Measurements from ENCODE around the gene GFRA1.

Gene GFRA1

DNA sequence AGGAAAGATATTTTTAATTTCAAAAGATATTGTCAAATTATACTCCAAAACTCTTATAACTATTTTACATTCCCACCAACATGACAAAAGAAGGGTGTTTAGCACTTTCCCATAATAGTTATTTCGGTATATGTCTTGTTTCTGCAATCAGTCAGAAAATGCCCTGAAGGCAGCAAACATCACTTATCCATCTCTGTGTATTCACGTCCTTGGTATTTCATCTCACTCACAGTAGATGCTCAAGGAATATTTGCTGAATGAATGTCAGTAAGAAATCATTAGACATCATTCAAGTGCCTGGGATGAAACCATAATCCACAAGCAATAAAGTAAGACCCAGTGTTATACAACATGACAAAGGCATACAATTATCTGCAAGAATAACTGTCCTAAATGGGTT lies 112.7 kb downstream of the GFRA1 start:
- no peak for DNase-seq (ENCODE audit: low read depth, low spot score)

DNA sequence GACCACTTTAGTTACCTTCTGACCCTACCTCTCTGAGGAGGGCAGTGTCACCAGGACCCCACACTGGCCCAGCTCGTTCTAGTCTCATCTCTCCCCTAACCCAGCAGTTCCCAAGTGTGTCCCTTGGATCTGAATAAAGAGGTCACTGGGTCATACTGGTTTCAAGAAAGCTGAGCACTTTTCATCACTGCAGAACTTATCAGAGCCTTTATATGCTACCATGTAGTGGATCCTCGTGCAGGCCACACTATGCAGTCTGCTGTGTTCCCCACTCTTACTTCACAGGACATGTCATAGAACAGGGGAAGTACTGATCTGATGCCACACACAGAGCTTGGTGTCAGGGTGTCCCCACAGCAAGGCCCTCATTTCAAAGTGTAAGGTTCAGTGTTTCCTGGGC lies 113.8 kb downstream of the GFRA1 start:
- DNase-seq (ENCODE audit: low read depth, low spot score): no peak

DNA sequence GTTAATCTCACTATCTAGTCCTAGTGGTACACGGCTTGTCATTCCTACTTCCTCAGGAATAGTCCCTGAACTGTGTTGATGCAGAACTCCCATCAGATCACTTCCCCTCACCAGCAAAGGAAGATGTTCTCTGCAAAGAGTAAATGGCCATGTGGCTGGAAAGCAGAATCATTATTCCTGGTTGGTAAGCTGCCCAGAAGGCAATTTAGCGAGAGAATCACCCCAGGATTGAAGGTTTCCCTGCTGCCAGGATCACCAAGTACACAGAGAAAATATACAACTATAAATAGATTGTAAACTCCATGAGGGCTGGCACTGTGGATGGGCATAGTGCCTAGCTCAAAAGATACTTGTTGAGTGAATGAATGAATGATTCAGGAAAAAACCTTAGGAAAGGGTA lies 115.0 kb downstream of the GFRA1 start:
- DNase-seq (ENCODE audit: low read depth, low spot score): no peak

DNA sequence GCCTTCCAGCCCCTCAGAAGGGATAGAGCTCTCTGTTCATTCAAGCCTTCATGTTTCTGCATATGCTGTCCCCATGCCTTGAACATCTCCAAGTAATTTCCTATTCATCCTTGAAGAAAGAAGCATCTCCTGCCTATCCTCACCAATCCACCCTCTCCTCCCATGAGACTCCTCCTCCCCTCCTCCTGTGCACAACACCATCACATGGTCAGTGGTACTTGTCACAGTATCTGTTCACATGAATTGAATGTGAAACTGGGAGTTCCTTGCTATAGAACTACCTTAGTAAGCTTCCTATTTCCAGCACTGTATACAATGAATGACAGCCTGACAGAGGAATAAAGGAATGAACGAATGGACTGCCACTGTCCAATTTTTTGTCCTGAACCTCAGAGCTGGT lies 115.5 kb downstream of the GFRA1 start:
- DNase-seq (ENCODE audit: low read depth, low spot score): no peak

DNA sequence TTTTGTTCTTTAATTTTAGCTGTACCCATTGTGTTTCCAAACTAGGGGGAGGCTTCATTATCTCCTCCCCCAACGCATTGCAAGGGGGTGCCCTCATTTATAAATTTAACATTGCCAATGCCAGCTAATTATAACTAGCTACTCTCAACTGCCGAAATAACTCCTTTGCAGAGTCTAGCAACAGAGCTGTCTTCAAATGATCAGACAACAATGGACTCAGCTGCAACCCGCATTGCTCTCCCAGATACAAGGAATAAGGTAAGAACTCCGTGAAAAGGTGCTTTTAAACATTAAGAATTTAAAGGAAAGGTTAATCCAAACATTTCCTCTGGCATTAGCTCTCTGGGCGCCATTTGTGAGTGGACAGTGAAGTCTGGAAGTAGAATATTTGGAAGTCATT lies 116.2 kb downstream of the GFRA1 start:
- DNase-seq (ENCODE audit: low read depth, low spot score): no peak

DNA sequence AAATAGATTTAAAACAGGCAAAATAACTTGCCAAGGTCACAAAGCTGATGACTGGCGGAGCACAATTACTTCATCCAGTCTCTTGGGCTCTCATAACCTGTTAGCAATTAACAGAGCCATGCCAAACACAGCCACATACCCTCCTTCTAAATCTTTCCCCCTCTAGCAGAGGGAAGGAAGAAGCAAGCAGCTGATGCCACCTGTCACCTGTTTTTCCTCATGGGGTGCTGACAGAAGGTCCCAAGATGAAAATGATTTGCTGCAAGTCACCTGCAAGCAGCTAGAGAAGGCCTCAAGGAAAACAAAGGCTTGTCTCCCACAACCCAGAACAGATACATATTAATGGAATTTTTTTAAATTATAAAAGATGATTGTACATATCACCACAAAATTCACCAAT lies 117.8 kb downstream of the GFRA1 start:
- DNase-seq (ENCODE audit: low read depth, low spot score): no peak

DNA sequence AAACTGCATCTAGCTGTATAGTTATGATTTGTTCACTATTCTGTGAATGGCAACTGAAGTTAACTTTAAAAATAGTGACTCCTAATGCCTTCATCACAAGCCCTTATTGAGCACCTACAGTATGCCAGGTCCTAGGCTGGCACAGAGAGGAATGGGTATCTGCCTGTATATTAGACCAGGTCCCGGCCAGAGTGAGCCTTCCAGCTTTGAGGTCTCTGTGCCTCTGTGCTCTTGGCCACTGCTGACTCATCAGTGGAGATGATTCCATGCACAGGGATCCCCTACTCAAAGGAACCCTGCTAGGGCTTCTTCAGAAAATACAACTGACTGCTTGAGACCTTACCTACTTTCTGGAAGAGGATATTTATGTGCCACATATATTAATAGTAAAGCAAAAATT lies 118.4 kb downstream of the GFRA1 start:
- no peak for DNase-seq (ENCODE audit: low read depth, low spot score)

DNA sequence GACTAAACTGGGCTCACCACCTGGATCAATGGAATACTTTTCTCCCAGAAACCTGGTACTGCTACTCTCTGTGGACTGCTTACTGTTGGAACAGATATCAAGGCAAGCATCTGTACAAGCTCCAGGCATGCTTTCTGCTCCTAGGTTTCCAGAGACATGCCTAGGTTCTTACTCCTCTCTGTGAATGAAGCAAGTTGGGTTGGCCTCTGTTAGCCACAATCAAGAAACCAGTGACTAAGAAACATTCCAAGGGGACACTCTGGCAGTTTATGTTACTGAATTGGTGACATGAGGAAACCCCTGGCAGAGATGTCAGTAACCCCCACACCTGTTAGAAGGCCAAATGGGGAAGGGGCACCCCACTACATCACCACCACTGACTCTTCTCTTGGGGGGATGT lies 121.9 kb downstream of the GFRA1 start:
- DNase-seq (ENCODE audit: low read depth, low spot score): no peak

DNA sequence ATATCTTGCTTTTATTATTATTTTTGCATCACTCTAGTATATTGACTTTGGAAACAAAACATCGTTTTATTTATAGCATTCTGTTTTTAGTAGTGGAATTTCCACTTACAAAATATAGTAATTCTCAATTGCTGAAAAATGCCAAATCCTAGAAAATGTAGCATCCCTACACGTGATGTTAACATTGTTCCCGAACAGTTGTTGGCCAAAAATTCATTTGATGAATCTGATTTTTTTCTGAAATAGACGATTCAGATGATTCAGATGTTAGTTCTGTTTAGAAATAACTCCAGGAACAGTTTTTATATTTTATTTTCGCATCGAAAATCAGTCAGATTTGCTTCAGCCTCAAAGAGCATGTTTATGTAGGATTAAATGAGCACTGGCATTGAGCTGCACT lies 122.4 kb downstream of the GFRA1 start:
- no peak for DNase-seq (ENCODE audit: low read depth, low spot score)

DNA sequence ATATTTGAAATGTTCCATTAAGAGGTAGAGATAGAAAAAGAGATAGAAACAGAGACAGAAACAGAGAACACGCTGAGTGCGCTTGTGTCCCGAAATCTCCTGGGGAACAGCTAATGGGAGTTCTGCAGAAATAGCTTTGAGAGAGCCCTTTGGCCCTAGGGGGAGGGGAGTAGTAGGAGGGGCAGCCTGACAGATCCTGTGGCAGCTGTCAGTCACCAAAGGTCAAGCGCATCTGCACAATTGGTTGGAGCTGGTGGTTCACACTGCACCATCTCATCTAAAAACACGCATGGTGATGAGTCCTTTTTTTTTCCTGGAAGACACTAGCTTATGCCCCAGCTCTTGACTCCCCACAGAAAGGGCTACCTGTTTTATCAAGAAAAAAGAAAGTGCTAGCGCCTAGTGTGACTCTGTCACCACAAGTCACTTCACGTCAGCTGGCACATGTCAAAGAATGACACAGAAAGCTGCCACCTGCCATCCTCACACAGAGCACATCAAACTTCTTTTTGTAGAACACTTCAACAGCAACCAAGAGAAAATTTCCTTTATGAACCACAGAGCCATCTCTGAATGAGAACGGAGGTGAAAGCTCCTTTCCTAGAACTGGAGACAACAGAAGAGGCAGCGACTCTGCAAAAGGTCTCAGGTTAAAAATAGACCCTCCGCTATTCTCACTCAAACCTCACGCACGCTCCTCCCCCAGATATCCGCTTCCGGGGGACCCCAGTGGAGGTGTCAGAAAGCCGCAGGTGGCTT lies 125.7 kb downstream of the GFRA1 start:
- DNase-seq (ENCODE audit: low read depth, low spot score): no peak

DNA sequence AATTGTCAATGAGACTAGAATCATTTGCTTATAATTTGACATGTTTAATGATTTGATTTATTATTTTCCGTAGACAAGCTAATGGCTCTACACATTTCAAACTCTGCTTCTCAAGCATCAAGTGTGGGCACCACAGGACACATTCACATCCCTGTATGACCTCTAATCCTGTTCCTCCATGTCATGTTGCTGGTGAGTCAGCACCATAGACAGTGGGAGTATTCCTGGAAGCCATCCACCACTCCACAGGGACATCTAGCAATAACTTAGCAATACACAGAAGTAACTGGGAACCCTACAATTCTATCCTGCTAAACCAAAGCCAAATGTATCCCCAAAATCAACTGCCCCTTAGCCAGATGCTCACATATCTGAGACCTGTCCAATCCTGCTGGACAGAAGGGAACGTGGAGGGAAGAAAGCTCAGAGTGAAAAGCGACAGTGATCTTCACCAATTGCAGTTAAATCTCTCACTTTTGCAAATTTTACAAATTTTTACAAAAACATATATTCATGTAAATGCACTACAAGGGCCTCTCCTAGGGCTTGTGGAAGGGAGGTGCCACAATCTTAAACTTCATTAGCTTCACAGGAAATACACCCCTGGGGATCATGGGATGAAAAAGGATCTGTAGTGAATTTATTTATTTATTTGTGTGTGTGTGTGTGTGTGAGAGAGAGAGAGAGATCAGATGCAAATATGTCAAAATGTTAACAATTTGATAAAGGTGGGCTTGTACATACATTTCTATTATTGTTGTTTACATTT lies 126.5 kb downstream of the GFRA1 start:
- no peak for DNase-seq (ENCODE audit: low read depth, low spot score)

DNA sequence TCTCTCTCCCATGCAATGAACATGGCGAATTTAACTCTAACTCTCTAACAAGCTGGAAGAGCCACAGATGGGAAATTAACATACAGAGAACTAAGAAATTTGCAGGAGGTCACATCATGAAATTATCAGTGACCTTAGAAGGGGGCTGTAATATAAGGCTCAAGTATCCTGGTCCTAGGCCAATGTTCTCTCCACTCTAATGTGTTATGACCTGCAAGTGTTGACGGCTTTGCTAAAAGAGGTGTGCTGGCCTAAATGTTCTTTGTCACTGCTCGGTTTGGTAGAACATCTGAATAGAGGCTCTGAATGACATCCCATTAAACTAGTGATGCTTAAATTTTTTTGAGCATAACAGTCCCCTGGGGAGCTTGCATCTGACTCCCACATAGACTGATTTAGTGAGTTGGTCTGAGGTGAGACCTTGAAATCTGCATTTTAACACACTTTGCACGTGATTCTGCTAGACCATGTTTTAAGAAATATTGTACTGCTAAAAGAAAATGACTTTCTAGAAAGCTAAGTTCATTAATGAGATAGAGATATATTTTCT lies 129.3 kb downstream of the GFRA1 start:
- no peak for DNase-seq (ENCODE audit: low read depth, low spot score)

DNA sequence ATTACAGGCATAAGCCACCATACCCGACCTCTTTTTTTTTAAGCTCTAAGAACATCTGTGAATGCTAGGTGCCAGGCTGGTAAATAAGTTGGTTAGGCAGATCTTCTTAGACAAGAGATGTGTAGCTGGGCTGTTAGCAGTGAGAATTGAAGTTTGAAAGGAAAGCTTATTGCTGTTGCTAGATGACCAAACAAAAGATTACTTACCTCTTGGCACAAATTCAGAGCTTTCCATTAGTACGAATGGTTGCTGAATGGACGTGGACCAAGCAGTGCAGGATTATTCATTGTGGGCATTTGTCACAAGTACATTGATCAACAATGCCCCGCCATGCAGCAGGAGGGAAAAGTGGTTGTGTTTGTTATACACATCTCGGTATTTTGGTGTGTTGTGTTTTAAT lies 131.2 kb downstream of the GFRA1 start:
- no peak for DNase-seq (ENCODE audit: low read depth, low spot score)

DNA sequence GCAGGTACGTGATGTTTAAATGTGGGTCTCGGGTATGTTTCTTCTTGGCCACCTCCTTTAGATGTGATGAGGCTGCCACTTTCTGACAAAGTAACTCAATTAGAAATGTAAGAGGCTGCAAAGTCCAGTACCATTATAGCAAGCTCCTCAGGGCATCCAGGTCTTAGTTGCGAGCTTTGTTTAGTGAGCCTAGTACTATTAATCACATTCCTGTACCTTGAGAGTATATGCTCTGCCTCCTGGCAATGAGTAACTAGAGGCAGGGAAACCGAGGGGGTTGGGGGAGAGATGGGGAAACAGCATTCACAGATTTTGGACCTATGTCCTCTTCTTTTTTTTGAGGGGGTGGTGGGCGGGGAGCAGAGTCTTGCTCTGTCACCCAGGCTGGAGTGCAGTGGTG lies 131.8 kb downstream of the GFRA1 start:
- DNase-seq (ENCODE audit: low read depth, low spot score): no peak

DNA sequence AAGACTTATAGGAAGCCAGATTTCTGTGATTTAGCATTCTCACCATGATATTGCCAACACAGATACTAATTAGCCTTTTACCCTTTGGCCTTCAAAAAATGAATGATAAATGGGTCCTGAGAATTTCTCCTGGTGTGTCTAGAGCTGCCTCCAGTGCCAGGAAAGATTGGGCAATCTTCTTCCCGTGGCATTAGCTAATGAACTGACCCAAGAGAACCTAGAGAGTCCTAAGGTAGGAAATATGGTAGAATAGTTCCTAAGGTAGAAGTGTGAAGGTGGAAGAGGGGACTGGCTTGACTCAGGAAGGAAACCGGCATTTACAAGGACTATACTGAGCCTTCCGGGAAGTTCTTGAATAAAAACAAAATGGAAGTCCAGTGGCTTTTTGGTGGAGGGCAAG lies 133.1 kb downstream of the GFRA1 start:
- no peak for DNase-seq (ENCODE audit: low read depth, low spot score)

DNA sequence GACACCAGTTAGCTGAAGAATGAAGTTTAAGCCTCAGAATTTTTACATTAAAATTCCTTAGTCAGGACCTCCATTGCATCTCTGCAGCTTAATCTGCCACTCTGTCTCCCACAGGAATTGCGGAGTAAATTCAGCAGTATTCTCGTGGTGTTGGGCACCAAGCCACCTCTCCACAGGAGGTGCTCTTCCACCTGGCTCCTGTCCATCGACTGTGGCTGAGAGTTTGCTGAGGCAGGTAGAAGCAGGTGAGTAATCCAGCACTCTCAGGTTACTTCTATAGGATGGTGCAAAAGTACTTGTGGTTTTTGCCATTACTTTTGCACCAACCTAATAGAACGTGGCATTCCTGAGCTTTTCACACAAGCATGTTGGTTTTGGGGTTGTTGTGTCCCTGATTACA lies 134.1 kb downstream of the GFRA1 start:
- no peak for DNase-seq (ENCODE audit: low read depth, low spot score)

DNA sequence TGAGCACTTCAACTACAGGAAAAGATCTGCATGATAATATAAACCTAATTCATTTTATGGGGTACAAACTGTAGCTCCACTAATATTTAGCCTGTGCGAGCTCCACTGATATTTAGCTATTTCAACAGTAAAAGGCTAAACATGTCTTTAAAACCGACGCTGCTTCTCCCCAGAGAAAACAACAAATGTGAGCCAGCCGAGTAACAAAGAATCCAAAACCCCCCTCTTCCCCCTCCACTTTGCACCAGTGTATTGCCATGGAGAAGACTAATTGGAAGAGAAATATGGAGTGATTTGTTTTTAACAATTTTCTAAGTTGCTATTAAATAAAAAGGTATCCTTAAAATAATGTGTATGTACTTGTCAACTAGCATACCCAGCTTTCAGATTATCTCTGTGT lies 136.7 kb downstream of the GFRA1 start:
- DNase-seq (ENCODE audit: low read depth, low spot score): no peak

DNA sequence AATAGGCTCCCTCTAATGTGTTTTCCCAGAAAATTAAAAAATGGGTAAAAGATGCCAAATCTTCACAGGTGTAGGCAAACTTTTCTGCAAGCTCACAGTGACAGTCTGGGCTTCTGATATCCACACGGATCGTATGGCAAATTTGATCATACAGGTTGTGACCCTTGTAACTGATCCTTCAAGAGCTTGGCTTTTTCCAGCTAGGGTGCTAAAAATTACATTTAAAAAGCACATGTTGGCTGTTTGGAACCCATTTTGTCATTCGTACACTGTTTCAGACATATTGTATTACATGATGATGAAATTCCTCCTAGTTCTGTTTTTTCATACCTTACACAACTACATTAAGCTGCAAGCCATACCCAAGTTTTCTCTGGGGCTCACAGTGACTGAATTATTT lies 138.7 kb downstream of the GFRA1 start:
- DNase-seq (ENCODE audit: low read depth, low spot score): no peak

DNA sequence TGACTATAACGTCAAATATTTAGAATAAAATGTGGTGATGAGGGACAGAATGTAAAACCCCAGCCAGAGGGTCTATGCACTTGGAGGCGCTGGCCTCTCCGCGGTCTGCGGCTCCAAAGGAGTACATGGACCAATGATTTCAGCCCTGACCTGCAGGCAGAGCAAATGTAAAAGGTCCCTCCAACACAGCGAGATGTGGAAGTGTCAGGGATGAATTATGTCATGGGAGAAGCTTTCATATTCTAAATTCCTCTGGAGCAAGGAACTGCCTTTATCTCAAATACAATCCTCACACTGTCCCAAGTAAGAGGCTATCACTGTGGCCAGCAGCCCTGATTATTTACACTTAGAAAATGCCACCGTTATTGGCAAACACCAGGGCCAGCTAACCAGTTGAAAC lies 139.4 kb downstream of the GFRA1 start:
- no peak for DNase-seq (ENCODE audit: low read depth, low spot score)

DNA sequence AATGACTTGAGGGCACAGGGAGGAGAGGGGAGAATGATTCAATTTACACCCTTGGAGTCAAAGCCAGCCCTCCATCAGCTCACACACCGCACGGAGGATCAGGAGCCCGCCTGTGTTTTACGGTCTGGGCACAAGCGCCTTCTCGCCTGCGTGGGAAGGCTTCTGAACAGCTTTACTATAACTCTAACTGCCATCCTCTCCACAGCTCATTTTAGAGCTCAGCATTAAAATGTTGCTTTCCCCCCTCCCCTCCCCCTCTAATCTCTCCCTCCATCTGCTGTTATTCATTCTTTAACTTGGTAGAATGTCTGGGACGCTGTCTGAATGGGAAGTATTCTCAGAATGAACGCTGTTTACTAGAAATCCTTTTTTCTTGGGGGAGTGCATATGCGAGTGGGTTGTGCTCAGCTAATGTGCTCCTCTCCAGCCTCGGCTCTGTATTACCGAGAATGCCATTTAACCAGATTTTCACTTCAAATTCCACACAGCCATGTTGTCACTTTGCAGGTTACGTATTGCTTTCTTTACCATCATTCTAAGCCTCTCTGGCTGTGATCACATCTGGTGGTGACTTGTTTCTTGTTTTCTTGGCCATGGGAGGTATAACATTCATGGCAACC lies 140.1 kb downstream of the GFRA1 start:
- no peak for DNase-seq (ENCODE audit: low read depth, low spot score)

DNA sequence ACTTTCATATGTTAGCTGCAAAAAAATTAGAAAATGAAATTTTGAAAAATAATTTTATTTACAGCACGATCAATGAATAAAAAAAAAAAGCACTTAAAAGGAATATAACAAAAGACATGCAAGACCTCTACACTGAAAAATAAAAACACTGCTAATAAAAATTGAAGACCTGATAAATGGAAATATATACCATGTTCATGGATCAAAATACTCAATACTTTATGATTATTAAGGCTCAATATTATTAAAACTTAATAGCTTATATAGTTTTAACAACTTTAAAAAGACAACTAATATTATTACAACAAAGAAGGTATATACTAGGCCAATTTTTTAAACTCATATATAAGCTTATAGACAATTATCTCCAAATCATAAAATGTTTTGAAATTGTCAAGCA lies 143.0 kb downstream of the GFRA1 start:
- no peak for DNase-seq (ENCODE audit: low read depth, low spot score)

DNA sequence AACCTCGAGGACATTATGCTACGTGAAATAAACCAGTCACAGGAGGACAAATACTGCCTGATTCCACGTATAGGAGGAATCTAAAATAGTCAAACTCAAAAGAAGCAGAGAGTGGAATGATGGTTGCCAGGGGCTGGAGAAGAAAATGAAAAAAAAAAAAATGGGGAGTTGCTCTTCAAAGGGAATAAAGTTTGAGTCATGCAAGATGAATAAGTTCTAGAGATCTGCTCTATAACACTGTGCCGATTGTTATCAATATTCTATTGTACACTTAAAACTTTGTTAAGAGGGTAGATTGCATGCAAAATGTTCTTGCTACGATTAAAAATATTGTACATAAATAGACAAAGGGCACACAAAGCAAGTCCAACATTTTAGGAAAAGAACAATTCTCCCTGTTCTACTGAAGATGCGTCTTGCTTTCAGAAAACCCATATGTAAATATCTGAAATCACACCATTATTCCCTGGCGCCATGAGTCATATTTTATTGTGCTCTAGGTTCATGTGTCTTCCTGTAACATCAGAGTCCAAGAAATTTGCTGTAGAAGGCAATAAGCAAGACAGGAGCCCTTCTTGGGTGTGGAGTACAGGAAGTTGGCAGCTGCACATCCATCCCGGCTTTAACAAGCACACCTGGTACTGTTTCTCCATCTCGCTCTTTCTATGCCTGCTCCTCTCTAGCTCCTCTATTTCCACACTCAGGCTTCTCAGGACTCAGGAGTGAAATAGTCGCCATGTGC lies 145.9 kb downstream of the GFRA1 start:
- no peak for DNase-seq (ENCODE audit: low read depth, low spot score)

Measured in smooth muscle cell of the brain vasculature (primary cell).